Liver (tissue), 9 donors: ENCODE results near the gene ATP6V1C2. TPM values are rescaled to one million over a fixed set of nuclear protein-coding genes. Genes with fewer than 3 reads are reported as not detected.

Experiments used
- DNase-seq: peaks from one replicate; pipeline ENCODE4 v3.0.0-alpha.2; 2017; ENCODE audit warnings: low spot score
- H3K27ac ChIP-seq, 2 donors: one replicate each; pipeline ENCODE4 v1.7.0; 2013; ENCODE audit warnings: inconsistent platforms in 2 of 2, low read length in 2 of 2, control low read depth in 1 of 2, low read depth in 1 of 2, mild to moderate bottlenecking in 1 of 2
- H3K27me3 ChIP-seq, 4 donors: one replicate each; pipeline versions ENCODE4 v1.6.1 to v1.7.0; 2013; ENCODE audit warnings: low read length in 3 of 4, inconsistent platforms in 1 of 4, mild to moderate bottlenecking in 1 of 4, moderate library complexity in 1 of 4; ENCODE audit not compliant: control insufficient read depth in 4 of 4, insufficient read depth in 4 of 4
- H3K36me3 ChIP-seq, 4 donors: one replicate each; pipeline versions ENCODE4 v1.6.1 to v1.7.0; 2013; ENCODE audit warnings: low read length in 3 of 4, mild to moderate bottlenecking in 3 of 4, low read depth in 1 of 4, moderate library complexity in 1 of 4; ENCODE audit not compliant: control insufficient read depth in 4 of 4, insufficient read depth in 3 of 4
- H3K4me1 ChIP-seq, 4 donors: one replicate each; pipeline versions ENCODE4 v1.6.1 to v1.7.0; 2013; ENCODE audit warnings: low read length in 3 of 4, mild to moderate bottlenecking in 3 of 4, moderate library complexity in 1 of 4; ENCODE audit not compliant: control insufficient read depth in 4 of 4, insufficient read depth in 4 of 4
- H3K4me3 ChIP-seq, 3 donors: one replicate each; pipeline versions ENCODE4 v1.6.1 to v1.7.0; 2013; ENCODE audit warnings: low read length in 3 of 3, control low read depth in 1 of 3, low read depth in 1 of 3, mild to moderate bottlenecking in 1 of 3
- H3K9ac ChIP-seq, 2 donors: one replicate each; pipeline ENCODE4 v1.7.0; 2013; ENCODE audit warnings: low read length in 2 of 2, mild to moderate bottlenecking in 2 of 2, moderate library complexity in 2 of 2, control low read depth in 1 of 2, low read depth in 1 of 2
- H3K9me3 ChIP-seq, 4 donors: one replicate each; pipeline versions ENCODE4 v1.6.1 to v1.7.0; 2013; ENCODE audit warnings: low read length in 3 of 4; ENCODE audit not compliant: control insufficient read depth in 4 of 4
- EGR1 ChIP-seq, 2 donors: IDR thresholded peaks; 2 replicates each; pipeline ENCODE4 v1.6.1; 2016 to 2018; ENCODE audit warnings: antibody characterized with exemption in 2 of 2, low read depth in 2 of 2
- FOXA1 ChIP-seq: IDR thresholded peaks from 2 replicates; pipeline ENCODE4 v1.6.1; 2016; ENCODE audit warnings: antibody characterized with exemption
- FOXA2 ChIP-seq: IDR thresholded peaks from 2 replicates; pipeline ENCODE4 v1.6.1; 2016; ENCODE audit warnings: antibody characterized with exemption
- GABPA ChIP-seq, 2 donors: IDR thresholded peaks in 1 of 2; conservative IDR thresholded peaks in 1 of 2; 2 replicates each; pipeline ENCODE4 v1.6.1; 2016; ENCODE audit warnings: antibody characterized with exemption in 2 of 2, mild to moderate bottlenecking in 1 of 2, moderate library complexity in 1 of 2
- HNF4A ChIP-seq, 2 donors: conservative IDR thresholded peaks; 2 replicates each; pipeline ENCODE4 v1.6.1; 2016; ENCODE audit warnings: antibody characterized with exemption in 2 of 2, mild to moderate bottlenecking in 2 of 2
- HNF4G ChIP-seq: IDR thresholded peaks from 2 replicates; pipeline ENCODE4 v1.6.1; 2016; ENCODE audit warnings: antibody characterized with exemption
- JUND ChIP-seq, 2 donors: IDR thresholded peaks; 2 replicates each; pipeline ENCODE4 v1.6.1; 2016; ENCODE audit warnings: antibody characterized with exemption in 2 of 2
- NR2F2 ChIP-seq: IDR thresholded peaks from 2 replicates; pipeline ENCODE4 v1.6.1; 2016; ENCODE audit warnings: antibody characterized with exemption
- RAD21 ChIP-seq, 2 donors: IDR thresholded peaks; 2 replicates each; pipeline ENCODE4 v1.6.1; 2016; ENCODE audit warnings: antibody characterized with exemption in 2 of 2, mild to moderate bottlenecking in 2 of 2
- RXRA ChIP-seq, 2 donors: IDR thresholded peaks; 2 replicates each; pipeline ENCODE4 v1.6.1; 2017 to 2018; ENCODE audit warnings: antibody characterized with exemption in 2 of 2, mild to moderate bottlenecking in 1 of 2
- SP1 ChIP-seq: IDR thresholded peaks from 2 replicates; pipeline ENCODE4 v1.6.1; 2018; ENCODE audit warnings: antibody characterized with exemption, mild to moderate bottlenecking
- TAF1 ChIP-seq: conservative IDR thresholded peaks from 2 replicates; pipeline ENCODE4 v1.6.1; 2016; ENCODE audit warnings: antibody characterized with exemption, mild to moderate bottlenecking
- YY1 ChIP-seq: IDR thresholded peaks from 2 replicates; pipeline ENCODE4 v1.6.1; 2016; ENCODE audit warnings: antibody characterized with exemption, mild to moderate bottlenecking
- WGBS: extraction: QIAGEN DNeasy Blood & Tissue Kit; methylation state at CpG from one replicate; pipeline ENCODE4 v1.1.7; 2013; 5-methylcytosine and 5-hydroxymethylcytosine counted together
- polyA plus RNA-seq, 2 donors: library from polyadenylated mRNA; stranded (reverse) in 1 of 2; unstranded in 1 of 2; fragments of 200-250 nt in 1 of 2; fragments of >200 nt in 1 of 2; fragmentation: Nextera tagmentation in 1 of 2; extraction: Ambion mirVana in 1 of 2; gene quantifications; one replicate each; pipeline versions ENCODE4 v1.2.1 to v1.2.3, GENCODE V29; 2013 to 2015
- total RNA-seq, 2 donors: library from RNA; depleted of rRNA; stranded (reverse); fragments of >200 nt; gene quantifications; one replicate each; pipeline ENCODE4 v1.2.3, GENCODE V29; 2014
- TF ChIP-seq, protein P1 (sequence below): IDR thresholded peaks from 2 replicates; pipeline ENCODE4 v1.6.1; 2016; ENCODE audit warnings: antibody characterized with exemption
- TF ChIP-seq, protein P2 (sequence below): IDR thresholded peaks from 2 replicates; pipeline ENCODE4 v1.6.1; 2016; ENCODE audit warnings: antibody characterized with exemption
- TF ChIP-seq, protein P3 (sequence below): fragments of 150-350 bp; IDR thresholded peaks from 2 replicates; pipeline ENCODE4 v1.5.1; 2017; ENCODE audit warnings: improper control_type of control experiment, low read depth, low read length; ENCODE audit not compliant: missing input control
- TF ChIP-seq, protein P4 (sequence below): IDR thresholded peaks from 2 replicates; pipeline ENCODE4 v1.6.1; 2016; ENCODE audit warnings: antibody characterized with exemption, mild to moderate bottlenecking
- donor health status: healthy.
- donor health status: healthy.
- donor health status: healthy.
- donor health status: healthy.
- donor health status: healthy.

The ATP6V1C2 gene
- total and polyA plus RNA-seq, 4 donors = 0.08 to 0.66 (median 0.33) TPM

- Histone ChIP-seq H3K4me3 (no peak overlapping the region), H3K9me3 (no peaks in the 10 kb centered on the region), H3K4me1 (no peaks in the 10 kb centered on the region), H3K27ac (no peak overlapping the region), H3K27me3 (no peaks in the 10 kb centered on the region), H3K9ac (no peak overlapping the region), H3K36me3 (peaks cover 33 to 64% (median 49%) of the 10 kb centered on the region in 4 donors)
- no peak for DNase-seq
- WGBS = 98% methylated on average over 8 of the region's 8 CpGs
- TF ChIP-seq HNF4G (no peak), RAD21 (IDR thresholded peaks at IDR 0.05) (no peak), TAF1 (no peak), GABPA (IDR thresholded peaks at IDR 0.05 in 1 of 2, conservative IDR thresholded peaks at IDR 0.05 in 1 of 2) (no peak), EGR1 (IDR thresholded peaks at IDR 0.05; ENCODE audit: low read depth in 2 of 2) (no peak), HNF4A (conservative IDR thresholded peaks at IDR 0.05) (no peak), YY1 (no peak), FOXA2 (no peak), NR2F2 (no peak), FOXA1 (no peak), SP1 (no peak), RXRA (IDR thresholded peaks at IDR 0.05) (no peak)
- TF ChIP-seq, protein P1, sequence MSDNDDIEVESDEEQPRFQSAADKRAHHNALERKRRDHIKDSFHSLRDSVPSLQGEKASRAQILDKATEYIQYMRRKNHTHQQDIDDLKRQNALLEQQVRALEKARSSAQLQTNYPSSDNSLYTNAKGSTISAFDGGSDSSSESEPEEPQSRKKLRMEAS = no peak
- TF ChIP-seq, protein P2, sequence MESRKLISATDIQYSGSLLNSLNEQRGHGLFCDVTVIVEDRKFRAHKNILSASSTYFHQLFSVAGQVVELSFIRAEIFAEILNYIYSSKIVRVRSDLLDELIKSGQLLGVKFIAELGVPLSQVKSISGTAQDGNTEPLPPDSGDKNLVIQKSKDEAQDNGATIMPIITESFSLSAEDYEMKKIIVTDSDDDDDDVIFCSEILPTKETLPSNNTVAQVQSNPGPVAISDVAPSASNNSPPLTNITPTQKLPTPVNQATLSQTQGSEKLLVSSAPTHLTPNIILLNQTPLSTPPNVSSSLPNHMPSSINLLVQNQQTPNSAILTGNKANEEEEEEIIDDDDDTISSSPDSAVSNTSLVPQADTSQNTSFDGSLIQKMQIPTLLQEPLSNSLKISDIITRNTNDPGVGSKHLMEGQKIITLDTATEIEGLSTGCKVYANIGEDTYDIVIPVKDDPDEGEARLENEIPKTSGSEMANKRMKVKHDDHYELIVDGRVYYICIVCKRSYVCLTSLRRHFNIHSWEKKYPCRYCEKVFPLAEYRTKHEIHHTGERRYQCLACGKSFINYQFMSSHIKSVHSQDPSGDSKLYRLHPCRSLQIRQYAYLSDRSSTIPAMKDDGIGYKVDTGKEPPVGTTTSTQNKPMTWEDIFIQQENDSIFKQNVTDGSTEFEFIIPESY = no peak
- TF ChIP-seq, protein P3, sequence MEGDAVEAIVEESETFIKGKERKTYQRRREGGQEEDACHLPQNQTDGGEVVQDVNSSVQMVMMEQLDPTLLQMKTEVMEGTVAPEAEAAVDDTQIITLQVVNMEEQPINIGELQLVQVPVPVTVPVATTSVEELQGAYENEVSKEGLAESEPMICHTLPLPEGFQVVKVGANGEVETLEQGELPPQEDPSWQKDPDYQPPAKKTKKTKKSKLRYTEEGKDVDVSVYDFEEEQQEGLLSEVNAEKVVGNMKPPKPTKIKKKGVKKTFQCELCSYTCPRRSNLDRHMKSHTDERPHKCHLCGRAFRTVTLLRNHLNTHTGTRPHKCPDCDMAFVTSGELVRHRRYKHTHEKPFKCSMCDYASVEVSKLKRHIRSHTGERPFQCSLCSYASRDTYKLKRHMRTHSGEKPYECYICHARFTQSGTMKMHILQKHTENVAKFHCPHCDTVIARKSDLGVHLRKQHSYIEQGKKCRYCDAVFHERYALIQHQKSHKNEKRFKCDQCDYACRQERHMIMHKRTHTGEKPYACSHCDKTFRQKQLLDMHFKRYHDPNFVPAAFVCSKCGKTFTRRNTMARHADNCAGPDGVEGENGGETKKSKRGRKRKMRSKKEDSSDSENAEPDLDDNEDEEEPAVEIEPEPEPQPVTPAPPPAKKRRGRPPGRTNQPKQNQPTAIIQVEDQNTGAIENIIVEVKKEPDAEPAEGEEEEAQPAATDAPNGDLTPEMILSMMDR = no peak
Measured at GRCh38 chr2:10781746-10782145, 60.3 kb downstream of the ATP6V1C2 start.

- no peak overlapping the region for H3K27ac ChIP-seq
- no peaks in the 10 kb centered on the region for H3K4me1 ChIP-seq
- H3K9me3 ChIP-seq = no peaks in the 10 kb centered on the region
- WGBS = 92% methylated on average over 4 of the region's 4 CpGs
- TF ChIP-seq FOXA1 = no peak
- no peak overlapping the region for H3K9ac ChIP-seq
- DNase-seq = no peak
- H3K4me3 ChIP-seq = no peak overlapping the region
- H3K36me3 ChIP-seq = peaks cover 36 to 73% (median 60%) of the 10 kb centered on the region in 4 donors
- no peaks in the 10 kb centered on the region for H3K27me3 ChIP-seq
Measured at GRCh38 chr2:10783421-10783820, 62.0 kb downstream of the ATP6V1C2 start.

DNA sequence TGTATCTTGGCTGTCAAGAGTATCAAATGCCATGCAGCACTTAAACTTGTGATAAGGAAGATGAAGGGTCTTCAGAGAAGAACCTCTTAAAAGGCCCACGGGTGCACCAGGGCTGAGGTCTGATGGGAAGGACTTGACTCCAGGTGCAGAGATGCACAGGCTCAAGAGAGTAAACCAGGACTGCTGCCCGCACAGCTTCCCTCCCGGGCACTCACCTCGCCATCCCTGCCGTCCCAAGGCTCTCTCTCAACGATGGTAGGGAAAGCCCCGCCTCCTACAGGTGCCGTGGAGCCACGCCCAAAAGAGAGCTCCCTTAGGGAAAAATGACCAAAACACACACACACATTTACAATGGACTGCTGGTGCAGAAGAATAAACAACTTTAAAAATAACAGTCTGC, 63.3 kb downstream of the ATP6V1C2 start:
- Histone ChIP-seq H3K27me3 (no peaks in the 10 kb centered on the region), H3K9ac (no peak overlapping the region), H3K4me3 (no peak overlapping the region), H3K36me3 (peaks cover 35 to 82% (median 71%) of the 10 kb centered on the region in 4 donors), H3K9me3 (no peaks in the 10 kb centered on the region), H3K4me1 (no peaks in the 10 kb centered on the region), H3K27ac (no peak overlapping the region)
- no peak for DNase-seq
- WGBS = 87% methylated on average over 9 of the region's 9 CpGs
- TF ChIP-seq, protein P3 = no peak
- no peak for TF ChIP-seq NR2F2
- TF ChIP-seq, protein P1 = no peak
- TF ChIP-seq JUND (IDR thresholded peaks at IDR 0.05) = no peak
- no peak for TF ChIP-seq RXRA (IDR thresholded peaks at IDR 0.05)
- TF ChIP-seq, protein P4, sequence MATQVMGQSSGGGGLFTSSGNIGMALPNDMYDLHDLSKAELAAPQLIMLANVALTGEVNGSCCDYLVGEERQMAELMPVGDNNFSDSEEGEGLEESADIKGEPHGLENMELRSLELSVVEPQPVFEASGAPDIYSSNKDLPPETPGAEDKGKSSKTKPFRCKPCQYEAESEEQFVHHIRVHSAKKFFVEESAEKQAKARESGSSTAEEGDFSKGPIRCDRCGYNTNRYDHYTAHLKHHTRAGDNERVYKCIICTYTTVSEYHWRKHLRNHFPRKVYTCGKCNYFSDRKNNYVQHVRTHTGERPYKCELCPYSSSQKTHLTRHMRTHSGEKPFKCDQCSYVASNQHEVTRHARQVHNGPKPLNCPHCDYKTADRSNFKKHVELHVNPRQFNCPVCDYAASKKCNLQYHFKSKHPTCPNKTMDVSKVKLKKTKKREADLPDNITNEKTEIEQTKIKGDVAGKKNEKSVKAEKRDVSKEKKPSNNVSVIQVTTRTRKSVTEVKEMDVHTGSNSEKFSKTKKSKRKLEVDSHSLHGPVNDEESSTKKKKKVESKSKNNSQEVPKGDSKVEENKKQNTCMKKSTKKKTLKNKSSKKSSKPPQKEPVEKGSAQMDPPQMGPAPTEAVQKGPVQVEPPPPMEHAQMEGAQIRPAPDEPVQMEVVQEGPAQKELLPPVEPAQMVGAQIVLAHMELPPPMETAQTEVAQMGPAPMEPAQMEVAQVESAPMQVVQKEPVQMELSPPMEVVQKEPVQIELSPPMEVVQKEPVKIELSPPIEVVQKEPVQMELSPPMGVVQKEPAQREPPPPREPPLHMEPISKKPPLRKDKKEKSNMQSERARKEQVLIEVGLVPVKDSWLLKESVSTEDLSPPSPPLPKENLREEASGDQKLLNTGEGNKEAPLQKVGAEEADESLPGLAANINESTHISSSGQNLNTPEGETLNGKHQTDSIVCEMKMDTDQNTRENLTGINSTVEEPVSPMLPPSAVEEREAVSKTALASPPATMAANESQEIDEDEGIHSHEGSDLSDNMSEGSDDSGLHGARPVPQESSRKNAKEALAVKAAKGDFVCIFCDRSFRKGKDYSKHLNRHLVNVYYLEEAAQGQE = no peak
- no peak for TF ChIP-seq GABPA (IDR thresholded peaks at IDR 0.05 in 1 of 2, conservative IDR thresholded peaks at IDR 0.05 in 1 of 2)
- TF ChIP-seq YY1 = no peak
- TF ChIP-seq RAD21 (IDR thresholded peaks at IDR 0.05) = no peak
- no peak for TF ChIP-seq EGR1 (IDR thresholded peaks at IDR 0.05; ENCODE audit: low read depth in 2 of 2)
- no peak for TF ChIP-seq FOXA2
- no peak for TF ChIP-seq HNF4A (conservative IDR thresholded peaks at IDR 0.05)
- TF ChIP-seq TAF1 = no peak
- TF ChIP-seq HNF4G = no peak
- no peak for TF ChIP-seq SP1
